ENCODE data around the gene NTHL1. TPM values are rescaled to one million over a fixed set of nuclear protein-coding genes. Genes with fewer than 3 reads are reported as not detected.
A peak's percentile ranks its signal among the peaks of the same experiment; 100 is the strongest.

Gene NTHL1
- total and polyA plus RNA-seq, 10 of the 15 experiments (the other 5 are each of a cell fraction or from before 2014, with no cell fraction given), result 0.85 to 54.7 (median 39.0) TPM

DNA sequence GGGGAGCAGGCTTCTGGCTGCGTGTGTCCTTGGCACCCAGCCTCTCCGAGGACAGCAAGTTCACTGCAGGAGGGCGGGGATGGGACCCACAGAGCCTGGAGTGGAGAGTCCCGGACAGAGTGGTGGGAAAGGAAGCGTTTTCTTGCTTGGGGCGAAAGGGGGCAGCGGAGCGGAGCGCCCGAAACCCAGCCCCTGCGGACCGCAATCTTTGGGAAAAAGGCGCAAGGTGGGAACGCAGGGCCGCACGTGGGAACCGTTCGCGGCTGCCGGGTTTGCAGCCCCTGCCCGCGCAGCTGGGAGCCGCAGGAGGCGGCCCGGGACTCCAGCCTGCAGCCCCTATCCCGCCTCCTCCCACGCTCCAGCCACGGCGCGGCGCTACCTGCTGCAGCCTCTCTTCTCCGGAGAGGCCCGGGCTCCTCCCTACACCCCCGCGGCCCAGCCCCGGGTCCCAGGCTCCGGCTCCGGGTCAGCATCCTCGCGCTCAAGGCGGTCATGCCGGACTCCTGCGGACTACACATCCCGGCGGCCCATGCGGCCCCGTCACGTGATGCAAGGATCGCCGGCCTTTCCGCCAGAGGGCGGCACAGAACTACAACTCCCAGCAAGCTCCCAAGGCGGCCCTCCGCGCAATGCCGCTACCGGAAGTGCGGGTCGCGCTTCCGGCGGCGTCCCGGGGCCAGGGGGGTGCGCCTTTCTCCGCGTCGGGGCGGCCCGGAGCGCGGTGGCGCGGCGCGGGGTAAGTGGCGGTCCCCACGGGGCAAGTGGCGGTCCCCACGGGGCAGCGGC is at the start of gene NTHL1, which contains the start of gene TSC2 (continued):
- TF ChIP-seq RAD21 (IDR thresholded peaks at IDR 0.05; ENCODE audit: insufficient read depth, low read depth, low read length), result no peak
- TF ChIP-seq, protein P1, sequence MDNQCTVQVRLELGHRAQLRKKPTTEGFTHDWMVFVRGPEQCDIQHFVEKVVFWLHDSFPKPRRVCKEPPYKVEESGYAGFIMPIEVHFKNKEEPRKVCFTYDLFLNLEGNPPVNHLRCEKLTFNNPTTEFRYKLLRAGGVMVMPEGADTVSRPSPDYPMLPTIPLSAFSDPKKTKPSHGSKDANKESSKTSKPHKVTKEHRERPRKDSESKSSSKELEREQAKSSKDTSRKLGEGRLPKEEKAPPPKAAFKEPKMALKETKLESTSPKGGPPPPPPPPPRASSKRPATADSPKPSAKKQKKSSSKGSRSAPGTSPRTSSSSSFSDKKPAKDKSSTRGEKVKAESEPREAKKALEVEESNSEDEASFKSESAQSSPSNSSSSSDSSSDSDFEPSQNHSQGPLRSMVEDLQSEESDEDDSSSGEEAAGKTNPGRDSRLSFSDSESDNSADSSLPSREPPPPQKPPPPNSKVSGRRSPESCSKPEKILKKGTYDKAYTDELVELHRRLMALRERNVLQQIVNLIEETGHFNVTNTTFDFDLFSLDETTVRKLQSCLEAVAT (IDR thresholded peaks at IDR 0.05), result no peak
- TF ChIP-seq RELA (IDR thresholded peaks at IDR 0.05; ENCODE audit: borderline replicate concordance, partially characterized antibody), result peak; percentile 45
- TF ChIP-seq IKZF2 (IDR thresholded peaks at IDR 0.05), result peak in 1 of 2 experiments; percentile 19; a peak in 2 of 4 replicates
- peak; percentile 68 to 74 for TF ChIP-seq EGR1 (IDR thresholded peaks at IDR 0.05; ENCODE audit: borderline replicate concordance in 1 of 2, low read depth in 2 of 2, low read length in 2 of 2)
- TF ChIP-seq, protein P2, sequence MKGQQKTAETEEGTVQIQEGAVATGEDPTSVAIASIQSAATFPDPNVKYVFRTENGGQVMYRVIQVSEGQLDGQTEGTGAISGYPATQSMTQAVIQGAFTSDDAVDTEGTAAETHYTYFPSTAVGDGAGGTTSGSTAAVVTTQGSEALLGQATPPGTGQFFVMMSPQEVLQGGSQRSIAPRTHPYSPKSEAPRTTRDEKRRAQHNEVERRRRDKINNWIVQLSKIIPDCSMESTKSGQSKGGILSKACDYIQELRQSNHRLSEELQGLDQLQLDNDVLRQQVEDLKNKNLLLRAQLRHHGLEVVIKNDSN (IDR thresholded peaks at IDR 0.05; ENCODE audit: borderline replicate concordance, extremely low read length, insufficient read depth, low read depth, low read length), result peak; percentile 99
- TF ChIP-seq ZNF207 (IDR thresholded peaks at IDR 0.05; ENCODE audit: borderline replicate concordance), result peak; percentile 65; the same call in 1 of the 2 replicates
- TF ChIP-seq, protein P3, sequence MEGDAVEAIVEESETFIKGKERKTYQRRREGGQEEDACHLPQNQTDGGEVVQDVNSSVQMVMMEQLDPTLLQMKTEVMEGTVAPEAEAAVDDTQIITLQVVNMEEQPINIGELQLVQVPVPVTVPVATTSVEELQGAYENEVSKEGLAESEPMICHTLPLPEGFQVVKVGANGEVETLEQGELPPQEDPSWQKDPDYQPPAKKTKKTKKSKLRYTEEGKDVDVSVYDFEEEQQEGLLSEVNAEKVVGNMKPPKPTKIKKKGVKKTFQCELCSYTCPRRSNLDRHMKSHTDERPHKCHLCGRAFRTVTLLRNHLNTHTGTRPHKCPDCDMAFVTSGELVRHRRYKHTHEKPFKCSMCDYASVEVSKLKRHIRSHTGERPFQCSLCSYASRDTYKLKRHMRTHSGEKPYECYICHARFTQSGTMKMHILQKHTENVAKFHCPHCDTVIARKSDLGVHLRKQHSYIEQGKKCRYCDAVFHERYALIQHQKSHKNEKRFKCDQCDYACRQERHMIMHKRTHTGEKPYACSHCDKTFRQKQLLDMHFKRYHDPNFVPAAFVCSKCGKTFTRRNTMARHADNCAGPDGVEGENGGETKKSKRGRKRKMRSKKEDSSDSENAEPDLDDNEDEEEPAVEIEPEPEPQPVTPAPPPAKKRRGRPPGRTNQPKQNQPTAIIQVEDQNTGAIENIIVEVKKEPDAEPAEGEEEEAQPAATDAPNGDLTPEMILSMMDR (IDR thresholded peaks at IDR 0.05 in 2 of 3, conservative IDR thresholded peaks at IDR 0.05 in 1 of 3; ENCODE audit: control insufficient read depth in 2 of 3, extremely low read depth in 1 of 3, insufficient read depth in 1 of 3, low read depth in 3 of 3, low read length in 3 of 3), result peak in 2 of 3 experiments; percentile 22 to 29; a peak in 3 of 6 replicates
- TF ChIP-seq SIN3A (IDR thresholded peaks at IDR 0.05; ENCODE audit: low read depth, low read length), result peak; percentile 94
- no peak for TF ChIP-seq SUZ12 (IDR thresholded peaks at IDR 0.05; ENCODE audit: unreplicated experiment)
- peak; percentile 65; the same call in 1 of the 2 replicates for TF ChIP-seq SREBF2 (IDR thresholded peaks at IDR 0.05; ENCODE audit: low read length)
- peak; percentile 84 for TF ChIP-seq CHD2 (IDR thresholded peaks at IDR 0.05; ENCODE audit: borderline replicate concordance, low read depth, low read length)
- TF ChIP-seq RBBP5 (conservative IDR thresholded peaks at IDR 0.05), result no peak
- TF ChIP-seq, protein P4, sequence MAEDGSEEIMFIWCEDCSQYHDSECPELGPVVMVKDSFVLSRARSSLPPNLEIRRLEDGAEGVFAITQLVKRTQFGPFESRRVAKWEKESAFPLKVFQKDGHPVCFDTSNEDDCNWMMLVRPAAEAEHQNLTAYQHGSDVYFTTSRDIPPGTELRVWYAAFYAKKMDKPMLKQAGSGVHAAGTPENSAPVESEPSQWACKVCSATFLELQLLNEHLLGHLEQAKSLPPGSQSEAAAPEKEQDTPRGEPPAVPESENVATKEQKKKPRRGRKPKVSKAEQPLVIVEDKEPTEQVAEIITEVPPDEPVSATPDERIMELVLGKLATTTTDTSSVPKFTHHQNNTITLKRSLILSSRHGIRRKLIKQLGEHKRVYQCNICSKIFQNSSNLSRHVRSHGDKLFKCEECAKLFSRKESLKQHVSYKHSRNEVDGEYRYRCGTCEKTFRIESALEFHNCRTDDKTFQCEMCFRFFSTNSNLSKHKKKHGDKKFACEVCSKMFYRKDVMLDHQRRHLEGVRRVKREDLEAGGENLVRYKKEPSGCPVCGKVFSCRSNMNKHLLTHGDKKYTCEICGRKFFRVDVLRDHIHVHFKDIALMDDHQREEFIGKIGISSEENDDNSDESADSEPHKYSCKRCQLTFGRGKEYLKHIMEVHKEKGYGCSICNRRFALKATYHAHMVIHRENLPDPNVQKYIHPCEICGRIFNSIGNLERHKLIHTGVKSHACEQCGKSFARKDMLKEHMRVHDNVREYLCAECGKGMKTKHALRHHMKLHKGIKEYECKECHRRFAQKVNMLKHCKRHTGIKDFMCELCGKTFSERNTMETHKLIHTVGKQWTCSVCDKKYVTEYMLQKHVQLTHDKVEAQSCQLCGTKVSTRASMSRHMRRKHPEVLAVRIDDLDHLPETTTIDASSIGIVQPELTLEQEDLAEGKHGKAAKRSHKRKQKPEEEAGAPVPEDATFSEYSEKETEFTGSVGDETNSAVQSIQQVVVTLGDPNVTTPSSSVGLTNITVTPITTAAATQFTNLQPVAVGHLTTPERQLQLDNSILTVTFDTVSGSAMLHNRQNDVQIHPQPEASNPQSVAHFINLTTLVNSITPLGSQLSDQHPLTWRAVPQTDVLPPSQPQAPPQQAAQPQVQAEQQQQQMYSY (CRISPR knock-in tag; IDR thresholded peaks at IDR 0.05), result peak; percentile 75; the same call in 1 of the 2 replicates
- no peak; the same call in 1 of the 2 replicates for TF ChIP-seq TCF12 (IDR thresholded peaks at IDR 0.05; ENCODE audit: low read depth, low read length)
- peak; percentile 39; the same call in 1 of the 2 replicates for TF ChIP-seq TBL1XR1 (IDR thresholded peaks at IDR 0.05; ENCODE audit: low read depth, low read length)
- TF ChIP-seq TARDBP (IDR thresholded peaks at IDR 0.05; ENCODE audit: borderline replicate concordance), result peak; percentile 87
- peak; percentile 33 for TF ChIP-seq SP1 (IDR thresholded peaks at IDR 0.05; ENCODE audit: low read depth, low read length)
- 0 out of 3 replicates have a peak, but pooled peaks have one; percentile 42 for TF ChIP-seq POU2F2 (IDR thresholded peaks at IDR 0.05; ENCODE audit: borderline replicate concordance, low read depth, low read length)
